H9 (cell line): Measurements from ENCODE around the gene PTP4A2. TPM values are rescaled to one million over a fixed set of nuclear protein-coding genes. Genes with fewer than 3 reads are reported as not detected.

Experiments
- DNase-seq: peaks from one replicate; pipeline ENCODE4 v3.0.0-alpha.2; 2017
- H2AFZ ChIP-seq: one replicate; pipeline ENCODE4 v1.6.1; 2013; ENCODE audit warnings: mild to moderate bottlenecking, low read length, control low read depth, moderate library complexity
- H2AK5ac ChIP-seq: 2 replicates; pipeline ENCODE4 v1.6.1; 2013; ENCODE audit warnings: low read length, control low read depth, mixed read lengths; ENCODE audit not compliant: insufficient read length
- H2BK120ac ChIP-seq: one replicate; pipeline ENCODE4 v1.6.1; 2013; ENCODE audit warnings: low read depth, mild to moderate bottlenecking, low read length, control low read depth, inconsistent platforms; ENCODE audit not compliant: poor library complexity, severe bottlenecking
- H2BK12ac ChIP-seq: 2 replicates; pipeline ENCODE4 v1.6.1; 2013; ENCODE audit warnings: low read length, control low read depth, mixed read lengths, low read depth; ENCODE audit not compliant: insufficient read length
- H2BK15ac ChIP-seq: 2 replicates; pipeline ENCODE4 v1.6.1; 2013; ENCODE audit warnings: low read depth, low read length, control low read depth
- H2BK20ac ChIP-seq: one replicate; pipeline ENCODE4 v1.6.1; 2013; ENCODE audit warnings: low read depth, mild to moderate bottlenecking, low read length, control low read depth, inconsistent platforms; ENCODE audit not compliant: poor library complexity, severe bottlenecking
- H2BK5ac ChIP-seq: 2 replicates; pipeline ENCODE4 v1.6.1; 2013; ENCODE audit warnings: low read length, control low read depth, mixed read lengths; ENCODE audit not compliant: insufficient read length
- H3K14ac ChIP-seq: 2 replicates; pipeline ENCODE4 v1.6.1; 2013; ENCODE audit warnings: low read length, control low read depth; ENCODE audit not compliant: insufficient read depth
- H3K18ac ChIP-seq: 2 replicates; pipeline ENCODE4 v1.6.1; 2013; ENCODE audit warnings: low read depth, mild to moderate bottlenecking, mixed read lengths, low read length, control low read depth; ENCODE audit not compliant: insufficient read length
- H3K23ac ChIP-seq: 2 replicates; pipeline ENCODE4 v1.6.1; 2013; ENCODE audit warnings: low read length, control low read depth, mixed read lengths, low read depth; ENCODE audit not compliant: insufficient read length
- H3K23me2 ChIP-seq: 2 replicates; pipeline ENCODE4 v1.6.1; 2013; ENCODE audit warnings: low read depth, mild to moderate bottlenecking, mixed read lengths, low read length, control low read depth; ENCODE audit not compliant: insufficient read length, poor library complexity, severe bottlenecking
- H3K27ac ChIP-seq: 2 replicates; pipeline ENCODE4 v1.5.1; 2013; ENCODE audit warnings: low read length, control low read depth, mixed read lengths, low read depth; ENCODE audit not compliant: insufficient read length
- H3K27me3 ChIP-seq: 2 replicates; pipeline ENCODE4 v1.6.1; 2013; ENCODE audit warnings: low read length, control low read depth, inconsistent platforms; ENCODE audit not compliant: insufficient read depth
- H3K4ac ChIP-seq: 2 replicates; pipeline ENCODE4 v1.6.1; 2013; ENCODE audit warnings: low read depth, mild to moderate bottlenecking, control low read depth, inconsistent platforms, low read length, moderate library complexity
- H3K4me1 ChIP-seq: 2 replicates; pipeline ENCODE4 v1.6.1; 2013; ENCODE audit warnings: low read length, control low read depth, inconsistent platforms; ENCODE audit not compliant: insufficient read depth
- H3K4me2 ChIP-seq: 2 replicates; pipeline ENCODE4 v1.6.1; 2013; ENCODE audit warnings: low read length, control low read depth, mixed read lengths; ENCODE audit not compliant: insufficient read length, insufficient read depth
- H3K56ac ChIP-seq: 2 replicates; pipeline ENCODE4 v1.6.1; 2013; ENCODE audit warnings: low read depth, mild to moderate bottlenecking, mixed read lengths, low read length, control low read depth; ENCODE audit not compliant: insufficient read length
- H3K79me1 ChIP-seq: 2 replicates; pipeline ENCODE4 v1.6.1; 2013; ENCODE audit warnings: low read depth, mild to moderate bottlenecking, moderate library complexity, low read length, control low read depth, inconsistent platforms; ENCODE audit not compliant: insufficient read depth, poor library complexity, severe bottlenecking
- H3K79me2 ChIP-seq: 2 replicates; pipeline ENCODE4 v1.6.1; 2013; ENCODE audit warnings: low read length, control low read depth, inconsistent platforms; ENCODE audit not compliant: insufficient read depth
- H3K9ac ChIP-seq: 2 replicates; pipeline ENCODE4 v1.6.1; 2013; ENCODE audit warnings: low read length, control low read depth, mixed read lengths; ENCODE audit not compliant: insufficient read length; ENCODE audit errors: extremely low read depth
- H3K9me3 ChIP-seq: one replicate; pipeline ENCODE4 v1.6.1; 2013; ENCODE audit warnings: low read depth, low read length, inconsistent platforms; ENCODE audit not compliant: control insufficient read depth
- H3T11ph ChIP-seq: one replicate; pipeline ENCODE4 v1.6.1; 2013; ENCODE audit warnings: mild to moderate bottlenecking, low read length, control low read depth, inconsistent platforms
- H4K20me1 ChIP-seq: one replicate; pipeline ENCODE4 v1.6.1; 2013; ENCODE audit not compliant: control insufficient read depth, insufficient read length, insufficient read depth
- H4K5ac ChIP-seq: 2 replicates; pipeline ENCODE4 v1.6.1; 2013; ENCODE audit warnings: low read depth, mild to moderate bottlenecking, mixed read lengths, low read length, control low read depth; ENCODE audit not compliant: insufficient read length
- H4K8ac ChIP-seq: replicated peaks from 2 replicates; pipeline ENCODE4 v1.6.1; 2013; ENCODE audit warnings: low read length, control low read depth, mixed read lengths, low read depth; ENCODE audit not compliant: insufficient read length
- H4K91ac ChIP-seq: 2 replicates; pipeline ENCODE4 v1.6.1; 2013; ENCODE audit warnings: low read depth, mild to moderate bottlenecking, moderate library complexity, mixed read lengths, low read length, control low read depth; ENCODE audit not compliant: insufficient read length
- H3K27ac Mint-ChIP-seq, 3 experiments: 2 replicates in 2 of 3; 3 replicates in 1 of 3; pipeline ENCODE4 v1.8.0; 2020 to 2021; ENCODE audit warnings: mixed read lengths in 3 of 3, mild to moderate bottlenecking in 1 of 3, moderate library complexity in 1 of 3
- H3K27me3 Mint-ChIP-seq: 2 replicates; pipeline ENCODE4 v1.8.0; 2021; ENCODE audit warnings: low read depth, mild to moderate bottlenecking, moderate library complexity, mixed read lengths
- H3K36me3 Mint-ChIP-seq, 3 experiments: 2 replicates in 2 of 3; 3 replicates in 1 of 3; pipeline ENCODE4 v1.8.0; 2020 to 2021; ENCODE audit warnings: low read depth in 3 of 3, mixed read lengths in 3 of 3; ENCODE audit not compliant: insufficient read depth in 1 of 3
- H3K4me1 Mint-ChIP-seq, 2 experiments: 2 replicates each; pipeline ENCODE4 v1.8.0; 2020; ENCODE audit warnings: mixed read lengths in 2 of 2
- H3K4me3 Mint-ChIP-seq, 2 experiments: 2 replicates in 1 of 2; 3 replicates in 1 of 2; pipeline ENCODE4 v1.8.0; 2020 to 2021; ENCODE audit warnings: mild to moderate bottlenecking in 2 of 2, mixed read lengths in 2 of 2, moderate library complexity in 1 of 2
- H3K9me3 Mint-ChIP-seq, 2 experiments: 2 replicates in 1 of 2; 3 replicates in 1 of 2; pipeline ENCODE4 v1.8.0; 2020; ENCODE audit warnings: mild to moderate bottlenecking in 2 of 2, mixed read lengths in 2 of 2, moderate library complexity in 1 of 2
- WGBS: extraction: QIAGEN DNeasy Blood & Tissue Kit; methylation state at CpG from one replicate; pipeline ENCODE4 v1.1.7; 2013; ENCODE audit warnings: missing lambda C conversion rate, low lambda C conversion rate, mixed read lengths; ENCODE audit not compliant: insufficient read length; ENCODE audit errors: extremely low coverage; 5-methylcytosine and 5-hydroxymethylcytosine counted together
- total RNA-seq: library from RNA; stranded (reverse); gene quantifications from 2 replicates; pipeline ENCODE4 v1.2.1, GENCODE V29; 2021
- TF ChIP-seq, protein P1 (sequence below): fragments of 200-600 bp; sonication (generic); conservative IDR thresholded peaks from 3 replicates; pipeline ENCODE4 v1.8.0; 2021; ENCODE audit warnings: antibody characterized with exemption, mild to moderate bottlenecking

PTP4A2 gene
- total RNA-seq, 1 experiment from 2014 or later = 192 TPM

DNA sequence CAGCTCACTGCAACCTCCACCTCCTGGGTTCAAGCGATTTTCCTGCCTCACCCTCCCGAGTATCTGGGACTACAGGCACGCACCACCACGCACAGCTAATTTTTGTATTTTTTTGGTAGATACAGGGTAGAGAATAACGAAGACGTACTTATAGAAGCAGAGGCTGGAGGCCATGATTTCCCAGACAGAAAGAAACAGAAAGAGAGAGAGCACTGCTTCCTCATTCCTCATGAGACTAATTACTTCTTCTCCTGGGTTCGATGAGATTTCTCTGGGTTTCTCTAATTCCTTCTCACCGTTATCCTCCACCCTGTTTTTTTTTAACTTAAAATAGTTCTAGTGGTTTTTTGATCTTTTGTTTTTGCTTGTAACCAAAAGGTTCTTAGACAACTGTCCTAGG, 23.4 kb upstream of the PTP4A2 start:
- Histone ChIP-seq H3K4me1 (no peaks in the 10 kb centered on the region), H3K18ac (no peak overlapping the region), H2AFZ (no peak overlapping the region), H4K8ac (no peak overlapping the region), H3K23ac (no peak overlapping the region), H3K56ac (no peak overlapping the region), H3K23me2 (no peaks in the 10 kb centered on the region), H2AK5ac (no peak overlapping the region), H3K79me1 (no peaks in the 10 kb centered on the region), H3K9me3 (no peaks in the 10 kb centered on the region), H2BK12ac (no peak overlapping the region), H2BK20ac (no peak overlapping the region), H3K14ac (no peak overlapping the region), H3K4me2 (no peak overlapping the region), H3K4ac (no peak overlapping the region), H3K27me3 (no peaks in the 10 kb centered on the region), H2BK120ac (no peak overlapping the region), H4K20me1 (no peaks in the 10 kb centered on the region), H3K79me2 (no peaks in the 10 kb centered on the region), H4K5ac (no peak overlapping the region), H2BK5ac (no peak overlapping the region), H4K91ac (no peak overlapping the region), H3T11ph (no peak overlapping the region), H3K9ac (no peak overlapping the region), H3K27ac (no peak overlapping the region), H2BK15ac (no peak overlapping the region)
- no peak overlapping the region for H3K4me3 Mint-ChIP-seq
- no peak for DNase-seq
- H3K4me1 Mint-ChIP-seq = peaks cover 2 to 10% of the 10 kb centered on the region in 2 experiments; a peak in 2 of 4 replicates
- H3K36me3 Mint-ChIP-seq = no peaks in the 10 kb centered on the region
- H3K27ac Mint-ChIP-seq = no peak overlapping the region
- H3K27me3 Mint-ChIP-seq = no peaks in the 10 kb centered on the region
- TF ChIP-seq, protein P1, sequence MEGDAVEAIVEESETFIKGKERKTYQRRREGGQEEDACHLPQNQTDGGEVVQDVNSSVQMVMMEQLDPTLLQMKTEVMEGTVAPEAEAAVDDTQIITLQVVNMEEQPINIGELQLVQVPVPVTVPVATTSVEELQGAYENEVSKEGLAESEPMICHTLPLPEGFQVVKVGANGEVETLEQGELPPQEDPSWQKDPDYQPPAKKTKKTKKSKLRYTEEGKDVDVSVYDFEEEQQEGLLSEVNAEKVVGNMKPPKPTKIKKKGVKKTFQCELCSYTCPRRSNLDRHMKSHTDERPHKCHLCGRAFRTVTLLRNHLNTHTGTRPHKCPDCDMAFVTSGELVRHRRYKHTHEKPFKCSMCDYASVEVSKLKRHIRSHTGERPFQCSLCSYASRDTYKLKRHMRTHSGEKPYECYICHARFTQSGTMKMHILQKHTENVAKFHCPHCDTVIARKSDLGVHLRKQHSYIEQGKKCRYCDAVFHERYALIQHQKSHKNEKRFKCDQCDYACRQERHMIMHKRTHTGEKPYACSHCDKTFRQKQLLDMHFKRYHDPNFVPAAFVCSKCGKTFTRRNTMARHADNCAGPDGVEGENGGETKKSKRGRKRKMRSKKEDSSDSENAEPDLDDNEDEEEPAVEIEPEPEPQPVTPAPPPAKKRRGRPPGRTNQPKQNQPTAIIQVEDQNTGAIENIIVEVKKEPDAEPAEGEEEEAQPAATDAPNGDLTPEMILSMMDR = no peak
- no peaks in the 10 kb centered on the region; a peak in 1 of 5 replicates for H3K9me3 Mint-ChIP-seq
- no CpG with 5 or more reads among the region's 8 CpGs for WGBS
